GM19328 (cell line): ENCODE measurements around the gene TBC1D2.
A peak's percentile ranks its signal among the peaks of the same experiment; 100 is the strongest.

ENCODE experiments used
- ATAC-seq: cut with Tn5 transposase; IDR thresholded peaks from one replicate; pipeline ENCODE4 v1.9.1; 2021; ENCODE audit warnings: mild to moderate bottlenecking, moderate library complexity; ENCODE audit not compliant: unreplicated experiment

TBC1D2 gene

GRCh38 chr9:98219364-98219716 lies 36.1 kb downstream of the TBC1D2 start:
- no peak for ATAC-seq

- ATAC-seq = no peak
Measured at GRCh38 chr9:98218562-98219363, 36.7 kb downstream of the TBC1D2 start.

GRCh38 chr9:98217255-98217654 lies 38.2 kb downstream of the TBC1D2 start:
- no peak for ATAC-seq

- ATAC-seq = no peak
Measured at GRCh38 chr9:98216391-98216790, 39.1 kb downstream of the TBC1D2 start.

GRCh38 chr9:98215821-98216220 lies 39.6 kb downstream of the TBC1D2 start:
- ATAC-seq = no peak

GRCh38 chr9:98215271-98215670 lies 40.2 kb downstream of the TBC1D2 start:
- no peak for ATAC-seq

GRCh38 chr9:98214811-98215210 lies 40.6 kb downstream of the TBC1D2 start:
- ATAC-seq = no peak

GRCh38 chr9:98211260-98211659 lies 44.2 kb downstream of the TBC1D2 start:
- ATAC-seq = no peak

GRCh38 chr9:98210435-98210834 lies 45.0 kb downstream of the TBC1D2 start:
- ATAC-seq = no peak

GRCh38 chr9:98209530-98209929 lies 45.9 kb downstream of the TBC1D2 start:
- no peak for ATAC-seq

GRCh38 chr9:98208635-98209034 lies 46.8 kb downstream of the TBC1D2 start:
- no peak for ATAC-seq

GRCh38 chr9:98207606-98208005 lies 47.8 kb downstream of the TBC1D2 start:
- ATAC-seq = no peak

- no peak for ATAC-seq
Measured at GRCh38 chr9:98206754-98207153, 48.7 kb downstream of the TBC1D2 start.

- no peak for ATAC-seq
Measured at GRCh38 chr9:98204692-98205091, 50.8 kb downstream of the TBC1D2 start.

GRCh38 chr9:98203153-98203552 lies 52.3 kb downstream of the TBC1D2 start:
- no peak for ATAC-seq

- no peak for ATAC-seq
Measured at GRCh38 chr9:98202252-98202651, 53.2 kb downstream of the TBC1D2 start.

- ATAC-seq = no peak
Measured at GRCh38 chr9:98201749-98202148, 53.7 kb downstream of the TBC1D2 start.

GRCh38 chr9:98201102-98201501 lies 54.3 kb downstream of the TBC1D2 start:
- ATAC-seq = no peak

- no peak for ATAC-seq
Measured at GRCh38 chr9:98199388-98200033, 55.9 kb downstream of the TBC1D2 start.

GRCh38 chr9:98195671-98196070 lies 59.8 kb downstream of the TBC1D2 start:
- no peak for ATAC-seq

- ATAC-seq = peak; percentile 7
Measured at GRCh38 chr9:98193336-98193944, 62.0 kb downstream of the TBC1D2 start.
